GM12801 (cell line): Measurements from ENCODE around the gene PLPP1.

Experiments used
- TF ChIP-seq, protein P1 (sequence below): IDR thresholded peaks from one replicate; pipeline ENCODE4 v1.5.1; 2011; ENCODE audit warnings: control low read depth; ENCODE audit not compliant: insufficient read length; ENCODE audit errors: extremely low read depth

PLPP1 gene

DNA sequence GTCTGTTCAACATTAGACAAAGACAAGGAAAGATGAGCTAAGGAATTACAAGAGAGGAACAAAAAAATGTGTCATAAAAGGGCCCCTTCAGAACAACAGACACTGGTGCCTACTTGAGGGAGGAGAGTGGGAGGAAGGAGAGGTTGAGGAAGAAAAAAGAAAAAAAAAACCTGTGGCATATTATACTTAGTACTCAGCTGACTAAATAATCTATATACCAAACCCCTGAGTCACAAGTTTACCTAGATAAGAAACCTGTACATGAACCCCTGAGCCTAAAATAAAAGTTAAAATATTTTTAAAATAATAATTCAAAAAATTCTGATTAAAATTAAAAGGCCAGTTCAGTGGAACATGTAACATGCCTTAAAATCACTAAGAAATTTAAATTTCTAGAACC, 119.7 kb downstream of the PLPP1 start:
- TF ChIP-seq, protein P1, sequence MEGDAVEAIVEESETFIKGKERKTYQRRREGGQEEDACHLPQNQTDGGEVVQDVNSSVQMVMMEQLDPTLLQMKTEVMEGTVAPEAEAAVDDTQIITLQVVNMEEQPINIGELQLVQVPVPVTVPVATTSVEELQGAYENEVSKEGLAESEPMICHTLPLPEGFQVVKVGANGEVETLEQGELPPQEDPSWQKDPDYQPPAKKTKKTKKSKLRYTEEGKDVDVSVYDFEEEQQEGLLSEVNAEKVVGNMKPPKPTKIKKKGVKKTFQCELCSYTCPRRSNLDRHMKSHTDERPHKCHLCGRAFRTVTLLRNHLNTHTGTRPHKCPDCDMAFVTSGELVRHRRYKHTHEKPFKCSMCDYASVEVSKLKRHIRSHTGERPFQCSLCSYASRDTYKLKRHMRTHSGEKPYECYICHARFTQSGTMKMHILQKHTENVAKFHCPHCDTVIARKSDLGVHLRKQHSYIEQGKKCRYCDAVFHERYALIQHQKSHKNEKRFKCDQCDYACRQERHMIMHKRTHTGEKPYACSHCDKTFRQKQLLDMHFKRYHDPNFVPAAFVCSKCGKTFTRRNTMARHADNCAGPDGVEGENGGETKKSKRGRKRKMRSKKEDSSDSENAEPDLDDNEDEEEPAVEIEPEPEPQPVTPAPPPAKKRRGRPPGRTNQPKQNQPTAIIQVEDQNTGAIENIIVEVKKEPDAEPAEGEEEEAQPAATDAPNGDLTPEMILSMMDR = no peak

DNA sequence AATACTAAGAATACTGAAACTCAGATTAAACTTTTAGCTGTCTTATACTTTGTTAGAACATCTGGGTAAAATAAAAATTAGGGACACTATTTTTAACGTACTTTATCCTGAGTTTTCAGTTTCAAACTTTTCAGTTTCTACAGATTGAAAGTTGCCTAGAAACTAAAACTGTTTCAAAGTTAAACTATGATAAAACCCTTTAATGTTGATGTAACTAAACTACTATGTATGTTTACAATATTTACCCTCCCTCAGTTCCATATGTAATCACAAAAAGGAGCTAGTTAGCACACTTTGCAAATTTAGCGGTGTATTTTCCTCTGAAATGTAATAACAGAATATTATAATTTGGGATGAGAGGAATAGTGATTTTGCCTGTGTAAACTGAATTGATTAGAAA, 121.1 kb downstream of the PLPP1 start:
- TF ChIP-seq, protein P1 = no peak

DNA sequence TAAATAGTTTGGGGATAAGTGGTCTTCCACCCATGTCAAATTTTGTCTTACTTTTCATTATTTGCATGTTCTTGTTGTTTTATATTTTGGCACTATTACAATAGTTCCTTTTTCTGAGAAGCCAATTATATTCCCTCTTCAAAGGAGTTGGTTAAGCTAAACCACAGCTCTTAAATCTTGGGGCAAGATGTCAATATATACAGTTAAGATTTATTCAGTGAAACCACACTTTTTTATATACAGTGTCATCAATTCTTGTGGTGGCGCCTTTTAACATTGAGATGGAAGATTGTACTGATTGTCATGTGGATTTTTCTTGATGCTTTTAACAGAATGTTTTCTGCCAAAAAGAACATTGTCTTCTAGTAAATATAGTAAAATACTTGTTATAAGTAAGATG, 122.9 kb downstream of the PLPP1 start:
- TF ChIP-seq, protein P1 = no peak

DNA sequence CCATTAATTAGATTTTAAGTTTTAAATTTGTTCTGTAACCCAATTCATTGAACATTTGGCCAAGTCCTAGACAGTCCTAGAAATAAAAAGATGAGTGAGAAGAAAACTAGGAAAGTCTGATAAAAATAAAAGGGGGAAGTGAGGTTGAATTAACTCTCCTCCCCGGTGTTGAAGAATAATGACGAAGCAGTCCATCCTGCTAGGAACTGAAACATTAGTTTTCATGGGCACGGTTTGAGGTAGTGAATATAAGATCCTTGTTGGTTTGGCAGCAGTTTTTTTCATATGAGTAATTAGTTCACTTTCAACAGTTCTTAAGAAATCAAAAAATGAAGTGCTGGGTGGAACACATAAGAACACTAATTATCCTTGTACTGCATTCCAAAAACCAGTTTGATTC, 123.9 kb downstream of the PLPP1 start:
- TF ChIP-seq, protein P1 = no peak

DNA sequence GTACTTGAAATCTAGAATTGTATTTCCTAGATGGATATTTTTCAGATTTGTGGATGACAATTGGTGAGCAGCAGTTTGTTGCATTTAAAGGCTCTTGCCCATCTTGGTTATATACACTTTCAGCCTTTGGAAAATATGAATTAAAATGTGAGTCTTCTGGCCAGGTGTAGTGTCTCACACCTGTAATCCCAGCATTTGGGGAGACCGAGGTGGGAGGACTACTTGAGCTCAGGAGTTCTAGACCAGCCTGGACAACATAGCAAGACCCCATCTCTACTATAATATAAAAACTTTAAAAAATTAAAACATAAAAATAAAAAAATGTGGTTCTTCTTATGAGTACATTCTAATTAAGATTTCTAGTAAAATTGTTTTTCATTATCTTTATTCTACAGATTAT, 125.0 kb downstream of the PLPP1 start:
- TF ChIP-seq, protein P1 = no peak

DNA sequence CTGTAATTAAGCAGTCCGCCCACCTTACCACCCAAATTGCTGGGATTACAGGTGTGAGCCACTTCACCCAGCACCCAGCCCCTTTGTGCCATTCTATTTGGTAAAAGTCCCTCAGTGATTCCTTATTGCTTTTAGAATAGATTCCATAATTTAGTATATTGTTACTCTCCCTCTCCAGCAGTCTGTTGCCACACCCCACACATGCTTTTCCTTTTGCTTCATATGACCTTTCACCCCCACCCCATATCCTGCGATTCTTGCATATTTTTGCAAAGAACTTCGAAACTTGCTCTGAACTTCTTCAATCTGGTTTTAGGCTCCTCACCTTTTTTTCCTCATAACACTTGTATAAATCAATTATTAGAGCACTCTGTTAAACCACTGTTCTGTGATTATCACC, 126.8 kb downstream of the PLPP1 start:
- TF ChIP-seq, protein P1 = no peak

DNA sequence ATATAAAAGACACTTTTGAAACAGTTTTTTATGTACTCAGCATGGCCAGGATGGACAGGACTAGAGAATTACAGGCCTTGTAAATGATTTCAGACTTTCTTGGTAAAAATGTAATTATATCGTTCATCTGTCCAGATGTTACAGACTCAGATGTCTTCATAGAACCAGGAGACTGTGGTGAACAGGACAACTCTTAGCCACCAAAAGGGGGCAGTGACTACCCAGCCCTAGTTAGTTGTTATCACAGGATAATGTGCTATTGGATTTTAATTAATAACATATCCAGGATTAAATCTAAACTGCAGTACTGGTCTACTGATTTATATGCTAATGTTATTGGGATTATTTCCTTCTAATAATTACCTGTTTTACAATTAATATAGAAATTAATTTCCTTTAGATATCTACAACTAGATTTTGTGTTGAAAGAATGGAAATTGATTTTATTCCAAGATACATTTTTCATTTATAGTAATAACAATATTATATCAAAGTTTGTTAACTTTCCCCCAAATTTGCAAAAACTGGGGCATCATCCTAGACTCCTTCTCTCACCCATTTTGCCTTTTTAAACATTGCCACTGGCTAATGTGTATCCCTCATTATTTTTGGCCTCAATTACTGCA, 127.6 kb downstream of the PLPP1 start:
- TF ChIP-seq, protein P1 = no peak
